HG03521 (cell line): Measurements from ENCODE around the gene EPC2.
"Not testable (repeated sequence)": the region's sequence is repeated elsewhere in the genome, so short reads cannot be mapped to it uniquely, and the experiment has no call there.

Source experiments
- ATAC-seq: cut with Tn5 transposase; IDR thresholded peaks from one replicate; pipeline ENCODE4 v1.9.1; 2021; ENCODE audit warnings: mild to moderate bottlenecking, moderate library complexity; ENCODE audit not compliant: unreplicated experiment

EPC2 gene

GRCh38 chr2:148721520-148721931 lies 77.0 kb downstream of the EPC2 start:
- no peak for ATAC-seq

GRCh38 chr2:148721991-148722777 lies 77.6 kb downstream of the EPC2 start:
- no peak for ATAC-seq

GRCh38 chr2:148725564-148725963 lies 81.0 kb downstream of the EPC2 start:
- no peak for ATAC-seq

DNA sequence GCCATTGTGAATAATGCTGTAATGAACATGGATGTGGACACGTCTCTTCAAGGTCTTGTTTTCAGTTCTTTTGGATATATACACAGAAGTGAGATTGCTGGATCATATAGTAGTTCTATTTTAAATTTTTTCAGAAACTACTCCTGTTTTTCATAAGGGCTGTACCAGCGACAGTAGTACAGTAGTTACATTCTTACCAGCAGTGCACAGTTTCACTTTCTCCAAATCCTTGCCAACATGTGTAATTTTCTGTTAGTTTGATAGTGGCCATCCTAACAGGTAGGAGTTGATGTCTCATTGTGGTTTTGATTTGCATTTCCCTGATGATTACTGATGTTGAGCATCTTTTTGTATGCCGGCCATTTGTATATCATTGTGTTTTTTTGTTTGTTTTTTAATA lies 81.7 kb downstream of the EPC2 start:
- ATAC-seq: no peak

DNA sequence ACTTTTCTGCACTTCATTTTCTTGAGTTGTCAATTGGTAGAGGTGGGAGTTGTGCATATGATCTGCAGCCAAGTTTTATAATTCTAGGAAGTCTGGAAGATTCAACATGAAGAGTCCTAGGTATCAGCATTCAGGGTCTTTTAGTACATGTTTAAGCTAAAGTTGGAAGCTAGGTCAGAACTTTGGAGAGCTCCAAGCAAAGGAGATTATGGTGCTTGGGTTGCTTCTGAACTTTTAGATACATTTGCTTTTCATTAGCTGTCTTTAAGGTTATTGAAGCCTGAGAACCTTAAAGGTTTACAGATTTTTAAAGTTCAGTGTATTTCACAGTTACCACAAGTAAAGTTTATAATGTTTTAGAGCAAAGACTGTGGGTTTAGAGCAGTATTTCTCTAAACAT lies 85.5 kb downstream of the EPC2 start:
- no peak for ATAC-seq

- no peak for ATAC-seq
These were observed 93.2 kb downstream of the EPC2 start for GRCh38 chr2:148737742-148738141.

DNA sequence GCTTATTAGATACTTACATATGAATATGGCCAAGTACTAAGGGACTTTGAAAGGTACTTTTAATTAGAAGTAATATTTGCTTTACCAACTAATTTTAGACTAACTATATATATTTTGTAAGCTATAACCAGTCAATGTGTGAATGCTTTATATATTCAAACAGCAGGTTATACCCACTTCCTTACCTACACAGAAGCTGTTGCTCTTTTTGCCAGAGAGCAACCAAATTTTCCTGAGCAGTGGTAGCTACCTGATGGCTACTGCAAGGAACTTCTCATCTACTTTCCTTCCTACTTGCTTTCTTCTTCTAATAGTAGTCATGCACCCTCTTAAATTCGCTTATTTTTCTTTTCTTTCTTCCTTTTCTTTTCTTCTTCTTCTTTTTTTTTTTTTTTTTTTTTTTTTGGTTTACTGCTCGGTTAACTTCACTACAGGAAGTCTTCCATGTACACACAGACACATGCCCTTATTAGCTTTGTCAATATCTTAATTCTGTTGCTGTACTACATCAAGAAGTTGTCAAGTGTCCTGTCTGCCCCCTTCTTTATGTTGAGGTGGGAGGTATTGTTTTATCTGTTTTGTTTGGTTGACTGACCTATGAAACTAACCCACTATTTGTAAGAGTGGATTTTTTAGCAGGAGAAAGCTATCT lies 95.0 kb downstream of the EPC2 start:
- no peak for ATAC-seq

DNA sequence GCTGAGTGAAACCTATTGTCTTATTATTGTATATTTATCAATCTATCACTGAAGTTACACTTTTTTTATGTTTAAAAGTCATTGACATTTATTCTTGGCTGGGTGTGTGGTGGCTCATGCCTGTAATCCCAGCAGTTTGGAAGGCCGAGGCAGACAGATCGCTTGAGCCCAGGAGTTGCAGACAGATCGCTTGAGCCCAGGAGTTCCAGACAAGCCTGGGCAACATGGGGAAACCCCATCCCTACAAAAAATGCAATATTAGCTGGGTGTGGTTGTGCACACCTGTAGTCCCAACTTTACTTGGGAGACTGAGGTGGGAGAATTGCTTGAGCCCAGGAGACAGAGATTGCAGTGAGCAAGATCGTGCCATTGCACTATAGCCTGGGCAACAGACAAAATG lies 97.8 kb downstream of the EPC2 start:
- no peak for ATAC-seq

GRCh38 chr2:148745151-148745851 lies 100.8 kb downstream of the EPC2 start:
- no peak for ATAC-seq

DNA sequence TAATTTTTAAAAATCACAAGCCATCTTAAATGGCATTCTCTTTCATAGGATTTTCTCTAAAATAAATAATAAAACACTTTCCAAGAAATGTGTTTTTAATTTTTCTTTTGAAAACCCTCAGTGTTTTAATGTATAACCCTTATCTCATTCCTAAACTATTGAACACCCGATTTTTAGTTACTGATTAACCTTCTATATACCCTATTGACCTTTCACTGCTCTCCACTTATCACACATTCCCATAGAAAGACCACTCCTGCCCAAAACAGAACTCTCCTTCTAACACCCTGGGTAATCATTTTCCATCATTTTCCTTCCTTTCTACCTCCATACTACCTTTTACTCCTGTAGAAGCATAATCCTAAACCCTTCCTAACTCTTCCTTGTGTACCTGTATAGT lies 102.4 kb downstream of the EPC2 start:
- ATAC-seq: no peak

GRCh38 chr2:148751907-148752306 lies 107.4 kb downstream of the EPC2 start:
- ATAC-seq: no peak

- ATAC-seq: no peak
These were observed 108.4 kb downstream of the EPC2 start for GRCh38 chr2:148752977-148753376.

- ATAC-seq: no peak
These were observed 110.3 kb downstream of the EPC2 start for GRCh38 chr2:148754864-148755263.

GRCh38 chr2:148756292-148756975 lies 111.9 kb downstream of the EPC2 start:
- ATAC-seq: no peak

DNA sequence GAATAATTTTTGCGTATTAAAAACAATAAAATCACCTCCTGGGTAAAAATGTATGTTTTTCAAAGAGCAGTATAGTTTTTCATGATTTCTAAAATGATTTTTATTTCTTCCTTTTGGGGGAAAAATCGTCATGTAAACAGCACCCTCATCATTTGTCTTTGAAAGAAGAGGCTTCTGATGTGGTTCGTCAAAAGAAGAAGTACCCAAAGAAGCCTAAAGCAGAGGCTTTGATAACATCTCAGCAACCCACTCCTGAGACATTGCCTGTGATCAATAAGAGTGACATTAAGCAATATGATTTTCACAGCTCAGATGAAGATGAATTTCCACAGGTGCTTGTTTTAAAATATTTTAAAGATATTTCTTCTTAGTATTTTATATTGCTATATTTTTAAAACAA lies 120.3 kb downstream of the EPC2 start:
- no peak for ATAC-seq

DNA sequence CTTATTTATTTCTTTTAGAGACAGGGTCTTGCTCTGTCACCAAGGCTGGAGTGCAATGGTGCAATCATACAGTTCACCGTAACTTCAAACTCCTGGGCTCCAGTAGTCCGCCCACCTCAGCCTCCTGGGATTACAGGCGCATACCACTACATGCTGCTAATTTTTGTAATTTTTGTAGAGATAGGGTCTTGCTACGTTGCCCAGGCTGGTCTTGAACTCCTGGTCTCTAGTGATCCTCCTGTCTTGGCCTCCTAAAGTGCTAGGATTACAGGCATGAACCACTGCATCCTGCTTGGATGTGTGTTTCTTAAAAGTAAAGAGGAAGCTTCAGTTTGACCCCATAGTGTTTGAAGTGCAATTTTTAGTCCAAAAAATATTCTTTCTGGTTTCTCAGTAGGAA lies 125.5 kb downstream of the EPC2 start:
- ATAC-seq: no peak

DNA sequence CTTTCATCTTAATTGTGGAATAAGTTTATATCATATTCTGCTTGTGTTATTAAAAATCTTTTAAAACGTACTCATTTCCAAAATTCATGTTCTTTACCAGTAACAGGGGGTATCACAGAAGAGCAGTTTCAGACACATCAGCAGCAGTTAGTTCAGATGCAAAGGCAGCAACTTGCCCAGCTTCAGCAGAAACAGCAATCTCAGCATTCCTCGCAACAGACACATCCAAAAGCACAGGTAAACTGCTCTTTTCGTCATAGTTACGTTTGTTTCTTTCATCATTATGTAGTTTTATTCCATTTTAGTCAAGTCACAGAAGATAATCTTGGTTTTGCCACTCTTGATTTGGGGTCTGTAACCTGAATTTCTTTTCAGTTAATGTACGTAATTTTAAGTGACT lies 137.0 kb downstream of the EPC2 start:
- no peak for ATAC-seq

- no peak for ATAC-seq
These were observed 144.5 kb downstream of the EPC2 start for GRCh38 chr2:148789059-148789458.

- not testable (repeated sequence) for ATAC-seq
These were observed 145.6 kb downstream of the EPC2 start for GRCh38 chr2:148790172-148790571.

DNA sequence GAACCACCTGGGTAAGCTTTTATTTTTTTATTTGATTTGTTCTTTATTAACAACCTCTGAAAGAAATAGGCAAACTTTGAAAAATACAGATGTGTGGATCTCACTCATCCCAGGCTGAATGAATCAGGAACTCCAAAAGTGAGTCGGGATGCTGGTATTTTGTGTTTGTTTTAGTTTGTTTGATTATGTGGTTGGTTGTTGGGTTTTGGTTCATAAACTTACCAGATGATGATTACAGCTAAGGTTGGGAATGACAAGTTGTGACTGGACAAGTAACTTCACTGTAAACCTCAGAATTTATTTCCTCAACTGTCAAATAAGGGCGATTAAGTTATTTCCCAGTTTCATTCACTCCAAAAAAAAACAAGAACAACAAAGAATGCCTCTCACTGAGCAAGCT lies 150.0 kb downstream of the EPC2 start:
- ATAC-seq: no peak

- no peak for ATAC-seq
These were observed 152.4 kb downstream of the EPC2 start for GRCh38 chr2:148796735-148797512.
